Nephron progenitor cell (in vitro differentiated cells): ENCODE data around the gene TPRA1.

Experiments used
- DNase-seq: peaks from one replicate; pipeline ENCODE4 v3.0.0; 2021
- H3K27ac Mint-ChIP-seq: 2 replicates; pipeline ENCODE4 v1.8.0; 2021; ENCODE audit warnings: mild to moderate bottlenecking, moderate library complexity, mixed read lengths
- H3K27me3 Mint-ChIP-seq: 2 replicates; pipeline ENCODE4 v1.8.0; 2021; ENCODE audit warnings: mild to moderate bottlenecking, low read depth, mixed read lengths; ENCODE audit not compliant: poor library complexity
- H3K36me3 Mint-ChIP-seq: 2 replicates; pipeline ENCODE4 v1.8.0; 2021; ENCODE audit warnings: low read depth, mixed read lengths
- H3K4me1 Mint-ChIP-seq: 2 replicates; pipeline ENCODE4 v1.8.0; 2021; ENCODE audit warnings: mixed read lengths
- H3K4me3 Mint-ChIP-seq: 2 replicates; pipeline ENCODE4 v1.8.0; 2021; ENCODE audit warnings: mild to moderate bottlenecking, moderate library complexity, mixed read lengths
- H3K9me3 Mint-ChIP-seq: 2 replicates; pipeline ENCODE4 v1.8.0; 2021; ENCODE audit warnings: mild to moderate bottlenecking, moderate library complexity, mixed read lengths
- TF ChIP-seq, protein P1 (sequence below): fragments of 200-600 bp; sonication (generic); IDR thresholded peaks from 2 replicates; pipeline ENCODE4 v1.5.0; 2021; ENCODE audit warnings: antibody characterized with exemption

Gene TPRA1

GRCh38 chr3:127570520-127570919 lies 20.0 kb downstream of the TPRA1 start:
- no peaks in the 10 kb centered on the region for H3K9me3 Mint-ChIP-seq
- H3K4me1 Mint-ChIP-seq: peaks cover 49% of the 10 kb centered on the region
- H3K27me3 Mint-ChIP-seq: peaks cover 6% of the 10 kb centered on the region
- peaks cover 24% of the 10 kb centered on the region for H3K36me3 Mint-ChIP-seq
- H3K4me3 Mint-ChIP-seq: no peak overlapping the region
- DNase-seq: no peak
- TF ChIP-seq, protein P1, sequence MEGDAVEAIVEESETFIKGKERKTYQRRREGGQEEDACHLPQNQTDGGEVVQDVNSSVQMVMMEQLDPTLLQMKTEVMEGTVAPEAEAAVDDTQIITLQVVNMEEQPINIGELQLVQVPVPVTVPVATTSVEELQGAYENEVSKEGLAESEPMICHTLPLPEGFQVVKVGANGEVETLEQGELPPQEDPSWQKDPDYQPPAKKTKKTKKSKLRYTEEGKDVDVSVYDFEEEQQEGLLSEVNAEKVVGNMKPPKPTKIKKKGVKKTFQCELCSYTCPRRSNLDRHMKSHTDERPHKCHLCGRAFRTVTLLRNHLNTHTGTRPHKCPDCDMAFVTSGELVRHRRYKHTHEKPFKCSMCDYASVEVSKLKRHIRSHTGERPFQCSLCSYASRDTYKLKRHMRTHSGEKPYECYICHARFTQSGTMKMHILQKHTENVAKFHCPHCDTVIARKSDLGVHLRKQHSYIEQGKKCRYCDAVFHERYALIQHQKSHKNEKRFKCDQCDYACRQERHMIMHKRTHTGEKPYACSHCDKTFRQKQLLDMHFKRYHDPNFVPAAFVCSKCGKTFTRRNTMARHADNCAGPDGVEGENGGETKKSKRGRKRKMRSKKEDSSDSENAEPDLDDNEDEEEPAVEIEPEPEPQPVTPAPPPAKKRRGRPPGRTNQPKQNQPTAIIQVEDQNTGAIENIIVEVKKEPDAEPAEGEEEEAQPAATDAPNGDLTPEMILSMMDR: no peak
- no peak overlapping the region for H3K27ac Mint-ChIP-seq

- Mint-ChIP-seq H3K27ac (no peak overlapping the region), H3K4me1 (peaks cover 37% of the 10 kb centered on the region), H3K27me3 (peaks cover 13% of the 10 kb centered on the region), H3K9me3 (no peaks in the 10 kb centered on the region), H3K36me3 (peaks cover 24% of the 10 kb centered on the region), H3K4me3 (no peak overlapping the region)
- no peak for DNase-seq
- TF ChIP-seq, protein P1: no peak
Measured at GRCh38 chr3:127569160-127569559, 21.4 kb downstream of the TPRA1 start.

DNA sequence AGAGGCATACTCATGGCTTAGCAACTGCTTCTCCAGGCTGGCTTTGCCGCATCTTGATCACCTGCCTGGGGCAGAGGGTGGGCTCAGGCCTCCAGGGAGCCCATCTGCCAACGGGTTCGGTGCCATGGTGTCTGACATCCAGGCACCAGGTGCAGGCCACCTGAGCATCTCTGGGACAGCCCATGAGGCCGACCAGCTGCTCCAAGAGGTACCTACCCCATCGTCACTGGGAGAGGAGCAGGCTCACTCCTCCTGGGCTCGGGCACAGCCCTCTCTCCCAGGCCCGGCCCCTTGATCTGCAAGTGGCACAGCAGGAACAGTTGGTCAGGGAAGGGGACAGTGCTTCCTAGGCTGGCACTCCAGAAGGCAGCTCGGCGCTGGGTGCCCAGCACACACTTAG lies 21.9 kb downstream of the TPRA1 start:
- DNase-seq: no peak
- Mint-ChIP-seq H3K9me3 (no peaks in the 10 kb centered on the region), H3K27ac (no peak overlapping the region), H3K27me3 (peaks cover 14% of the 10 kb centered on the region), H3K36me3 (peaks cover 24% of the 10 kb centered on the region), H3K4me1 (peaks cover 32% of the 10 kb centered on the region), H3K4me3 (no peak overlapping the region)
- TF ChIP-seq, protein P1: no peak

DNA sequence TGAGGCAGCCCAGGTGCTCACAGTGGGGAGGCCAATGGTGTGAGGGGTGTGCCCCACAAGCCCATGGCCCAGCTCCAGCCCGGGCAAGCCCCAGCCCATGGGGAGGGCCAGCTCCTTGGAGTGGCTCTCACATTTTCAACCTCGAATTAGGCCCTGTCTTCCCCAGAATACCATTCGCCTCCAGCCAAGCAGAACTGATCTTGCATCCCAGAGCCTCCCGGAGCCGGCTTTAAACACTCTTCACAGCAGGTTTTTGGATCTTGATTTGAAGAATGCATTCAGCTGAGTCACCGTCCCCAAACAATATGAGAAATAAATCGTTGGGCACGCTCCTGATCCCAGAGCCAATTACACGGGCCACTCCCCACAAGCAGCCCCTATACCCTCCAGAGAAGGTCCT lies 23.7 kb downstream of the TPRA1 start:
- Mint-ChIP-seq H3K9me3 (no peaks in the 10 kb centered on the region), H3K4me3 (no peak overlapping the region), H3K27me3 (peaks cover 19% of the 10 kb centered on the region), H3K36me3 (peaks cover 19% of the 10 kb centered on the region), H3K27ac (no peak overlapping the region), H3K4me1 (peaks cover 18% of the 10 kb centered on the region)
- TF ChIP-seq, protein P1: no peak
- no peak for DNase-seq

GRCh38 chr3:127565711-127566110 lies 24.8 kb downstream of the TPRA1 start:
- H3K9me3 Mint-ChIP-seq: no peaks in the 10 kb centered on the region
- H3K4me3 Mint-ChIP-seq: no peak overlapping the region
- H3K36me3 Mint-ChIP-seq: peaks cover 10% of the 10 kb centered on the region
- H3K4me1 Mint-ChIP-seq: peaks cover 18% of the 10 kb centered on the region
- no peak for DNase-seq
- H3K27me3 Mint-ChIP-seq: peaks cover 24% of the 10 kb centered on the region
- no peak overlapping the region for H3K27ac Mint-ChIP-seq
- TF ChIP-seq, protein P1: no peak

DNA sequence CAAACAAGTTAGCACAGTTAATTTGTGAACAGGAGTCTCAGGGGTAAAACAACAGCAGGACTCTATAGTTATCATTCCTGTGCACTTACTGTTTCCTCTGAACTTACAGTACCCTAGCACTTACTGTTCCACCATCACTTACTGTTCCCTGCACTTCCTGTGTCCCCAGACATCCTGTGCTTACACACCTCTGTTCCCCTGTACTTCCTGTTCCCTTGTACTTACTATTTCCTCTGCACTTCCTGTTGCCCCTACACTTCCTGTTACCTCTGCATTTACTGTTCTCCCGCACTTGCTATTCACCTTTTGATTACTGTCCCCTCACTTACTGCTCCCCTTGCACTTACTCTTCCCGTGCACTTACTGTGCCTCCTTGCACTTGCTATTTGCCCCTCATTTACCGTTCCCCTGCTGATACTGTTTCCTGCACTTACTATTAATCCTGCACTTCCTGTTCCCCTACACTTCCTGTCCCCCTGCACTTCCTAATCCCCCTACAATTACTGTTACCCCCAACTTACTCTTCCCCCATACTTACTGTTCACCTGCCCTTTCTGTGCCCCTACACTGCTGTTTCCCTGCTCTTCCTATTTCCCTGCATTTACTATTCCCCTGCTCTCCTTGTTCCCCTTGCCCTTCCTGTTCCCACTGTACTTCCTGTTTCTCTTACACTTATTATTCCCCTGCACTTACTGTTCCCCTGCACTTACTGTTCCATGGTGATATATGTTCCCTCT lies 30.3 kb downstream of the TPRA1 start:
- Mint-ChIP-seq H3K9me3 (peaks cover 4% of the 10 kb centered on the region), H3K36me3 (no peaks in the 10 kb centered on the region), H3K27me3 (peaks cover 36% of the 10 kb centered on the region), H3K4me3 (no peak overlapping the region), H3K4me1 (no peaks in the 10 kb centered on the region), H3K27ac (no peak overlapping the region)
- no peak for DNase-seq
- TF ChIP-seq, protein P1: no peak
